IMR-90 (cell line): Measurements from ENCODE around the gene KHK. TPM values are rescaled to one million over a fixed set of nuclear protein-coding genes. Genes with fewer than 3 reads are reported as not detected.
A peak's percentile ranks its signal among the peaks of the same experiment; 100 is the strongest.

Experiments used
- ATAC-seq: fragments of 200-7000 bp; cut with Tn5 transposase; 2 replicates; pipeline ENCODE4 v1.9.1; 2020; ENCODE audit warnings: low read depth, mild to moderate bottlenecking, moderate library complexity
- BruUV-seq: library from RNA; stranded (reverse); fragments of 400-500 nt; replicated peaks from 2 replicates; lab custom pipeline; 2021; lab: Mats Ljungman, UMichigan
- CTCF ChIA-PET: fragments of 300-600 bp; formaldehyde crosslinking; extraction: SDS; loops from one replicate; lab custom pipeline; 2021; ENCODE audit warnings: antibody characterized with exemption; lab: Yijun Ruan, JAX
- POLR2A ChIA-PET: fragments of 300-600 bp; sonication (Branson Sonifier 250); formaldehyde crosslinking; loops from one replicate; lab custom pipeline; 2022; ENCODE audit warnings: antibody characterized with exemption; ENCODE audit not compliant: unreplicated experiment; lab: Charles Lee
- DNase-seq: peaks from one replicate; pipeline ENCODE4 v3.0.0; 2013
- H2AFZ ChIP-seq: replicated peaks from 2 replicates; pipeline ENCODE3; 2013; ENCODE audit warnings: low read length, mild to moderate bottlenecking; ENCODE audit not compliant: poor library complexity
- H2AK5ac ChIP-seq: 2 replicates; pipeline ENCODE4 v1.6.1; 2013; ENCODE audit warnings: low read depth, low read length, inconsistent platforms
- H2AK9ac ChIP-seq: replicated peaks from 2 replicates; pipeline ENCODE3; 2013; ENCODE audit warnings: mild to moderate bottlenecking, low read depth, low read length, moderate library complexity; ENCODE audit not compliant: poor library complexity
- H2BK120ac ChIP-seq: 2 replicates; pipeline ENCODE4 v1.6.1; 2013; ENCODE audit warnings: low read depth, low read length, inconsistent platforms
- H2BK15ac ChIP-seq: 3 replicates; pipeline ENCODE4 v1.6.1; 2013; ENCODE audit warnings: low read depth, low read length, inconsistent platforms
- H2BK20ac ChIP-seq: 2 replicates; pipeline ENCODE4 v1.6.1; 2013; ENCODE audit warnings: low read depth, mild to moderate bottlenecking, inconsistent platforms, low read length, moderate library complexity
- H2BK5ac ChIP-seq: 2 replicates; pipeline ENCODE4 v1.6.1; 2013; ENCODE audit warnings: mild to moderate bottlenecking, low read depth, low read length, inconsistent platforms; ENCODE audit not compliant: poor library complexity, severe bottlenecking
- H3K14ac ChIP-seq: replicated peaks from 2 replicates; pipeline ENCODE4 v1.6.1; 2013; ENCODE audit warnings: low read depth, low read length, inconsistent platforms
- H3K18ac ChIP-seq: 2 replicates; pipeline ENCODE4 v1.6.1; 2013; ENCODE audit warnings: low read depth, low read length, control low read depth
- H3K23ac ChIP-seq: 2 replicates; pipeline ENCODE4 v1.6.1; 2013; ENCODE audit warnings: low read depth, low read length, inconsistent platforms
- H3K27ac ChIP-seq: 2 replicates; pipeline ENCODE4 v1.5.1; 2013; ENCODE audit warnings: mild to moderate bottlenecking, control low read depth, low read length; ENCODE audit not compliant: insufficient read depth
- H3K27me3 ChIP-seq: 2 replicates; pipeline ENCODE4 v1.6.1; 2013; ENCODE audit warnings: low read length; ENCODE audit not compliant: control insufficient read depth, insufficient read depth
- H3K36me3 ChIP-seq: 2 replicates; pipeline ENCODE4 v1.6.1; 2013; ENCODE audit warnings: low read length, mixed read lengths; ENCODE audit not compliant: control insufficient read depth, insufficient read depth
- H3K4ac ChIP-seq: 2 replicates; pipeline ENCODE4 v1.6.1; 2013; ENCODE audit warnings: low read depth, low read length, inconsistent platforms
- H3K4me1 ChIP-seq: 2 replicates; pipeline ENCODE4 v1.6.1; 2013; ENCODE audit warnings: low read length, mixed read lengths; ENCODE audit not compliant: control insufficient read depth, insufficient read depth
- H3K4me2 ChIP-seq: 2 replicates; pipeline ENCODE4 v1.6.1; 2013; ENCODE audit warnings: low read depth, mild to moderate bottlenecking, control low read depth, low read length, moderate library complexity
- H3K4me3 ChIP-seq: 2 replicates; pipeline ENCODE4 v1.5.1; 2013; ENCODE audit warnings: low read depth, mild to moderate bottlenecking, control low read depth, low read length, moderate library complexity; ENCODE audit not compliant: insufficient read depth
- H3K56ac ChIP-seq: 2 replicates; pipeline ENCODE4 v1.6.1; 2013; ENCODE audit warnings: low read length, inconsistent platforms; ENCODE audit not compliant: insufficient read depth; ENCODE audit errors: extremely low read depth
- H3K79me1 ChIP-seq, 2 experiments: 2 replicates each; pipeline ENCODE4 v1.6.1; 2013; ENCODE audit warnings: low read length in 2 of 2, inconsistent platforms in 1 of 2, low read depth in 1 of 2
- H3K9ac ChIP-seq: 2 replicates; pipeline ENCODE4 v1.6.1; 2013; ENCODE audit warnings: low read depth, low read length, control low read depth
- H3K9me1 ChIP-seq: 2 replicates; pipeline ENCODE4 v1.6.1; 2013; ENCODE audit warnings: low read length, inconsistent platforms; ENCODE audit not compliant: insufficient read depth
- H3K9me3 ChIP-seq: 2 replicates; pipeline ENCODE4 v1.6.1; 2013; ENCODE audit warnings: low read length; ENCODE audit not compliant: control insufficient read depth, insufficient read depth
- H4K20me1 ChIP-seq: 2 replicates; pipeline ENCODE4 v1.6.1; 2013; ENCODE audit warnings: low read length, inconsistent platforms; ENCODE audit not compliant: insufficient read depth
- H4K5ac ChIP-seq: 2 replicates; pipeline ENCODE4 v1.6.1; 2013; ENCODE audit warnings: mild to moderate bottlenecking, low read depth, low read length, control low read depth
- H4K8ac ChIP-seq, 2 experiments: 2 replicates each; pipeline ENCODE4 v1.6.1; 2013; ENCODE audit warnings: low read depth in 2 of 2, low read length in 2 of 2, control low read depth in 1 of 2, inconsistent platforms in 1 of 2
- H4K91ac ChIP-seq: 2 replicates; pipeline ENCODE4 v1.6.1; 2013; ENCODE audit warnings: low read depth, low read length, inconsistent platforms; ENCODE audit not compliant: insufficient read depth
- BHLHE40 ChIP-seq: fragments of 150-350 bp; IDR thresholded peaks from 2 replicates; pipeline ENCODE4 v1.6.1; 2016; ENCODE audit warnings: mild to moderate bottlenecking, low read depth, low read length
- CHD1 ChIP-seq: IDR thresholded peaks from 2 replicates; pipeline ENCODE4 v1.6.1; 2012; ENCODE audit warnings: low read depth, low read length, improper control_type of control experiment
- ELK1 ChIP-seq: fragments of 150-350 bp; IDR thresholded peaks from 2 replicates; pipeline ENCODE4 v1.6.1; 2016; ENCODE audit warnings: low read depth, mild to moderate bottlenecking, low read length, moderate library complexity, borderline replicate concordance
- FOS ChIP-seq: fragments of 150-350 bp; IDR thresholded peaks from 2 replicates; pipeline ENCODE4 v1.6.1; 2016; ENCODE audit warnings: low read depth, low read length
- NFE2L2 ChIP-seq: fragments of 150-350 bp; IDR thresholded peaks from 2 replicates; pipeline ENCODE4 v1.6.1; 2016; ENCODE audit warnings: low read depth, mild to moderate bottlenecking, low read length
- POLR2A ChIP-seq: IDR thresholded peaks from 2 replicates; pipeline ENCODE4 v1.6.1; 2012; ENCODE audit warnings: mild to moderate bottlenecking, low read depth, low read length
- RFX5 ChIP-seq: IDR thresholded peaks from 2 replicates; pipeline ENCODE4 v1.8.0; 2012; ENCODE audit warnings: low read depth, mild to moderate bottlenecking, low read length, moderate library complexity
- WGBS, 2 experiments: methylation state at CpG; one replicate each; pipeline versions ENCODE4 v1.1.5 to v1.1.7; 2013; ENCODE audit warnings: missing lambda C conversion rate in 2 of 2; ENCODE audit not compliant: insufficient read length in 1 of 2; ENCODE audit errors: extremely low coverage in 2 of 2; 5-methylcytosine and 5-hydroxymethylcytosine counted together
- dilution Hi-C: fragments of 300-500 bp; cut with HindIII; formaldehyde crosslinking; loops from one replicate; pipeline ENCODE4 v1.14.3; 2018; ENCODE audit warnings: low sequenced_read_pairs; ENCODE audit not compliant: unreplicated experiment
- in situ Hi-C: fragments of 300-500 bp; cut with MboI; formaldehyde crosslinking; loops from 3 replicates; pipeline ENCODE4 v1.14.3; 2019; ENCODE audit warnings: low sequenced_read_pairs, inconsistent platforms, mixed read lengths
- intact Hi-C: fragments of 100-400 bp; cut with micrococcal nuclease; formaldehyde crosslinking; loops from 2 replicates; pipeline ENCODE4 v1.10.0; 2022
- polyA plus RNA-seq, 3 experiments: library from polyadenylated mRNA; depleted of rRNA; stranded (reverse); fragments of >200 nt; gene quantifications; 2 replicates each; pipeline ENCODE4 v1.2.3, GENCODE V29; 2012; ENCODE audit warnings: low replicate concordance in 1 of 3
- total RNA-seq: library from RNA; depleted of rRNA; stranded (reverse); fragments of >200 nt; gene quantifications from 2 replicates; pipeline ENCODE4 v1.2.3, GENCODE V29; 2012

Gene KHK
- total and polyA plus RNA-seq, 2 of the 4 experiments (the other 2 are of a cell fraction), result 0.72 to 0.82 TPM

- H2BK15ac ChIP-seq, result no peak overlapping the region
- peak overlapping the region; percentile 99 for H3K9ac ChIP-seq
- peak overlapping the region; percentile 99 for H3K4me2 ChIP-seq
- in situ Hi-C loops (no loop called here), intact Hi-C loops (loop anchor here (2.0 to 5.0 kb wide), 2 partner anchors 19 to 108 kb away; partner anchors contain the start of gene AGBL5), dilution Hi-C loops (no loop called here)
- H4K91ac ChIP-seq, result no peak overlapping the region
- peaks cover 20% of the 10 kb centered on the region for H4K20me1 ChIP-seq
- H3K9me3 ChIP-seq, result no peaks in the 10 kb centered on the region
- peaks cover 32% of the 10 kb centered on the region for H3K4me1 ChIP-seq
- no peak overlapping the region for H3K18ac ChIP-seq
- no CpG with 5 or more reads among the region's 8 CpGs for WGBS, 2 experiments
- DNase-seq (no peak), ATAC-seq (no peak)
- no peak for TF ChIP-seq ELK1
- no peak for TF ChIP-seq POLR2A
- TF ChIP-seq CHD1, result no peak
- no peak for TF ChIP-seq NFE2L2
- TF ChIP-seq BHLHE40, result no peak
- no peak for TF ChIP-seq FOS
- TF ChIP-seq RFX5, result no peak
- H3K27me3 ChIP-seq, result no peaks in the 10 kb centered on the region
- no peak overlapping the region for H2AFZ ChIP-seq
- H2BK20ac ChIP-seq, result no peak overlapping the region
- peak overlapping the region; percentile 27 for H3K27ac ChIP-seq
- peaks cover 32% of the 10 kb centered on the region for H3K36me3 ChIP-seq
- H3K79me1 ChIP-seq, result peaks cover 42 to 58% of the 10 kb centered on the region in 2 experiments
- H2AK5ac ChIP-seq, result peak overlapping the region; percentile 61; the same call in 1 of the 2 replicates
- H2BK5ac ChIP-seq, result no peak overlapping the region
- H2BK120ac ChIP-seq, result no peak overlapping the region
- peaks cover 27% of the 10 kb centered on the region for H3K9me1 ChIP-seq
- H3K23ac ChIP-seq, result peak overlapping the region; percentile 100
- H3K4me3 ChIP-seq, result peak overlapping the region; percentile 86
- H4K8ac ChIP-seq, result peak overlapping the region in 1 of 2 experiments; percentile 27; a peak in 2 of 4 replicates
- H2AK9ac ChIP-seq, result peak overlapping the region; percentile 98
- peak overlapping the region; percentile 100 for H3K14ac ChIP-seq
- BruUV-seq, result no TSS peak
- ChIA-PET CTCF (no interaction called here), POLR2A (interaction anchor here (0.5 to 1.0 kb wide), 2 partner anchors 11 to 123 kb away, joined by 3 to 5 read pairs; no protein-coding TSS in a partner anchor)
- peak overlapping the region; percentile 90; the same call in 1 of the 2 replicates for H3K56ac ChIP-seq
- peak overlapping the region; percentile 99 for H3K4ac ChIP-seq
- no peak overlapping the region for H4K5ac ChIP-seq
These were observed 16.5 kb upstream of the KHK start for GRCh38 chr2:27069961-27070618.
